Spleen (tissue), 11 donors: ENCODE data around the gene KREMEN2. TPM values are rescaled to one million over a fixed set of nuclear protein-coding genes. Genes with fewer than 3 reads are reported as not detected.

ENCODE experiments used
- DNase-seq: peaks from one replicate; pipeline ENCODE4 v3.0.0-alpha.2; 2020
- H3K27ac ChIP-seq, 8 donors: fragments of 200-600 bp; sonication (generic) in 7 of 8; 1 replicate in 4 of 8; 2 replicates in 4 of 8; pipeline versions ENCODE4 v1.5.0 to v1.8.0; 2016 to 2021; ENCODE audit warnings: inconsistent platforms in 4 of 8, mild to moderate bottlenecking in 4 of 8, moderate library complexity in 1 of 8
- H3K27me3 ChIP-seq, 7 donors: fragments of 200-600 bp; sonication (generic) in 6 of 7; replicated peaks in 1 of 7; 1 replicate in 4 of 7; 2 replicates in 3 of 7; pipeline versions ENCODE4 v1.5.0 to v1.8.0; 2016 to 2021; ENCODE audit warnings: inconsistent platforms in 3 of 7, mild to moderate bottlenecking in 1 of 7
- H3K36me3 ChIP-seq, 6 donors: fragments of 200-600 bp; sonication (generic) in 5 of 6; 1 replicate in 4 of 6; 2 replicates in 2 of 6; pipeline versions ENCODE4 v1.5.0 to v1.8.0; 2016 to 2021; ENCODE audit warnings: inconsistent platforms in 2 of 6
- H3K4me1 ChIP-seq, 6 donors: fragments of 200-600 bp; sonication (generic) in 5 of 6; 1 replicate in 3 of 6; 2 replicates in 3 of 6; pipeline versions ENCODE4 v1.5.0 to v1.8.0; 2016 to 2021; ENCODE audit warnings: inconsistent platforms in 3 of 6
- H3K4me3 ChIP-seq, 8 donors: fragments of 200-600 bp; sonication (generic) in 7 of 8; 1 replicate in 4 of 8; 2 replicates in 4 of 8; pipeline versions ENCODE4 v1.5.0 to v1.8.0; 2016 to 2021; ENCODE audit warnings: inconsistent platforms in 4 of 8, mild to moderate bottlenecking in 4 of 8, moderate library complexity in 2 of 8
- H3K9me3 ChIP-seq, 8 donors: fragments of 200-600 bp; sonication (generic) in 7 of 8; 1 replicate in 4 of 8; 2 replicates in 4 of 8; pipeline versions ENCODE4 v1.5.0 to v1.8.0; 2016 to 2021; ENCODE audit warnings: inconsistent platforms in 4 of 8
- POLR2A ChIP-seq, 3 donors: fragments of 450-650 bp; IDR thresholded peaks; one replicate each; pipeline ENCODE4 v1.5.1; 2017; ENCODE audit warnings: antibody characterized with exemption in 3 of 3, mild to moderate bottlenecking in 1 of 3
- POLR2AphosphoS5 ChIP-seq, 3 donors: sonication (generic); formaldehyde crosslinking; IDR thresholded peaks; one replicate each; pipeline ENCODE4 v1.5.1; 2017; ENCODE audit warnings: antibody characterized with exemption in 3 of 3
- WGBS, 5 donors: extraction: QIAGEN DNeasy Blood & Tissue Kit in 3 of 5; methylation state at CpG; one replicate each; pipeline versions ENCODE4 v1.1.5 to v1.1.7; 2013 to 2018; 5-methylcytosine and 5-hydroxymethylcytosine counted together
- intact Hi-C: fragments of 100-400 bp; cut with DNase I; formaldehyde crosslinking; loops from one replicate; pipeline ENCODE4 v1.15.0; 2023; ENCODE audit warnings: low total_unique reads
- polyA plus RNA-seq, 3 donors: library from polyadenylated mRNA; stranded (reverse); fragments of 200-250 nt; gene quantifications; one replicate each; pipeline ENCODE4 v1.2.1, GENCODE V29; 2013
- total RNA-seq, 7 donors: library from RNA; depleted of rRNA in 3 of 7; stranded (reverse); fragments of >200 nt in 3 of 7; fragmentation: NEBNext Ultra II Directional in 4 of 7; extraction: Animal tissue kit (Norgen Biotek cat#: 25700) in 4 of 7; gene quantifications; one replicate each; pipeline versions ENCODE4 v1.1.0 to v1.2.1, GENCODE V29; 2016 to 2021
- TF ChIP-seq, protein P1 (sequence below), 11 experiments: fragments of 200-600 bp in 7 of 11; fragments of 450-650 bp in 4 of 11; sonication (generic) in 4 of 11; IDR thresholded peaks in 8 of 11; conservative IDR thresholded peaks in 3 of 11; 1 replicate in 7 of 11; 2 replicates in 4 of 11; pipeline versions ENCODE4 v1.4.0 to v1.8.0; 2016 to 2021; ENCODE audit warnings: antibody characterized with exemption in 11 of 11, inconsistent platforms in 4 of 11, mild to moderate bottlenecking in 1 of 11
- donor health status: healthy with polysubstance abuse.
- donor health status: DM: no; HTN: no; CAD: no; lungs with moderate emphysema.
- donor health status: DM: no; HTN: no; CAD: no.
- donor health status: Bipolar disorder and iron deficiency.
- donor health status: healthy.
- donor health status: DM: no; HTN: no; CAD: no.
- donor health status: DM: yes; HTN: yes; CAD: no.

KREMEN2 gene
- total and polyA plus RNA-seq, 10 donors: 0.40 to 1.2 (median 0.42) TPM; not detected in 5

DNA sequence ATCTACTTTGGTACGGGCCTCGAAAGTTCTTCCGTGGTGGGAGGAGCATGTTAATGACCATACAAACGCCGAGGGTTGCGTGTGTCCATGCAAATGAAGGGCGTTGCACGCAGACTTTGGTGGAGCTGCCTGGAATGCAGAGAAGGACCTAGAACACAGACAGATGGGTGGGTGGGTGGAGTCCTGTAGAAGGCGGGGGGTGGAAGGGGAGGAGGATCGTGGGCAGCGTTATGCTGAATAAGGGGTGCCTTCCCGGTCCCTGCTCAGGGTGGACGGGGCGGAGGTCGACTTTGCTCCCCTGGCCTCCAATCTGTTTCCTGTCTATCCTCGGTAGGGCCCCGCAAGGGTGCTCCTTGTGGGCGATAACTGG is 4.3 kb downstream of the KREMEN2 start:
- H3K36me3 ChIP-seq: peaks cover 0 to 21% (median 0%) of the 10 kb centered on the region in 6 donors
- peak overlapping the region in 3 of 8 donors; percentile 46 to 79 (median 75) for H3K27ac ChIP-seq
- peaks cover 32 to 83% (median 74%) of the 10 kb centered on the region in 6 donors for H3K4me1 ChIP-seq
- 14 to 23% (median 16%) methylated on average over 18 of the region's 18 CpGs for WGBS, 5 donors
- intact Hi-C loops: no loop called here
- peaks cover 21 to 71% (median 53%) of the 10 kb centered on the region in 7 donors for H3K27me3 ChIP-seq
- no peaks in the 10 kb centered on the region for H3K9me3 ChIP-seq
- DNase-seq: no peak
- TF ChIP-seq POLR2A (IDR thresholded peaks at IDR 0.05) (no peak), POLR2AphosphoS5 (IDR thresholded peaks at IDR 0.05) (no peak)
- TF ChIP-seq, protein P1, sequence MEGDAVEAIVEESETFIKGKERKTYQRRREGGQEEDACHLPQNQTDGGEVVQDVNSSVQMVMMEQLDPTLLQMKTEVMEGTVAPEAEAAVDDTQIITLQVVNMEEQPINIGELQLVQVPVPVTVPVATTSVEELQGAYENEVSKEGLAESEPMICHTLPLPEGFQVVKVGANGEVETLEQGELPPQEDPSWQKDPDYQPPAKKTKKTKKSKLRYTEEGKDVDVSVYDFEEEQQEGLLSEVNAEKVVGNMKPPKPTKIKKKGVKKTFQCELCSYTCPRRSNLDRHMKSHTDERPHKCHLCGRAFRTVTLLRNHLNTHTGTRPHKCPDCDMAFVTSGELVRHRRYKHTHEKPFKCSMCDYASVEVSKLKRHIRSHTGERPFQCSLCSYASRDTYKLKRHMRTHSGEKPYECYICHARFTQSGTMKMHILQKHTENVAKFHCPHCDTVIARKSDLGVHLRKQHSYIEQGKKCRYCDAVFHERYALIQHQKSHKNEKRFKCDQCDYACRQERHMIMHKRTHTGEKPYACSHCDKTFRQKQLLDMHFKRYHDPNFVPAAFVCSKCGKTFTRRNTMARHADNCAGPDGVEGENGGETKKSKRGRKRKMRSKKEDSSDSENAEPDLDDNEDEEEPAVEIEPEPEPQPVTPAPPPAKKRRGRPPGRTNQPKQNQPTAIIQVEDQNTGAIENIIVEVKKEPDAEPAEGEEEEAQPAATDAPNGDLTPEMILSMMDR (IDR thresholded peaks at IDR 0.05 in 8 of 11, conservative IDR thresholded peaks at IDR 0.05 in 3 of 11): no peak
- H3K4me3 ChIP-seq: peak overlapping the region in 7 of 8 donors; percentile 74 to 95 (median 82)

DNA sequence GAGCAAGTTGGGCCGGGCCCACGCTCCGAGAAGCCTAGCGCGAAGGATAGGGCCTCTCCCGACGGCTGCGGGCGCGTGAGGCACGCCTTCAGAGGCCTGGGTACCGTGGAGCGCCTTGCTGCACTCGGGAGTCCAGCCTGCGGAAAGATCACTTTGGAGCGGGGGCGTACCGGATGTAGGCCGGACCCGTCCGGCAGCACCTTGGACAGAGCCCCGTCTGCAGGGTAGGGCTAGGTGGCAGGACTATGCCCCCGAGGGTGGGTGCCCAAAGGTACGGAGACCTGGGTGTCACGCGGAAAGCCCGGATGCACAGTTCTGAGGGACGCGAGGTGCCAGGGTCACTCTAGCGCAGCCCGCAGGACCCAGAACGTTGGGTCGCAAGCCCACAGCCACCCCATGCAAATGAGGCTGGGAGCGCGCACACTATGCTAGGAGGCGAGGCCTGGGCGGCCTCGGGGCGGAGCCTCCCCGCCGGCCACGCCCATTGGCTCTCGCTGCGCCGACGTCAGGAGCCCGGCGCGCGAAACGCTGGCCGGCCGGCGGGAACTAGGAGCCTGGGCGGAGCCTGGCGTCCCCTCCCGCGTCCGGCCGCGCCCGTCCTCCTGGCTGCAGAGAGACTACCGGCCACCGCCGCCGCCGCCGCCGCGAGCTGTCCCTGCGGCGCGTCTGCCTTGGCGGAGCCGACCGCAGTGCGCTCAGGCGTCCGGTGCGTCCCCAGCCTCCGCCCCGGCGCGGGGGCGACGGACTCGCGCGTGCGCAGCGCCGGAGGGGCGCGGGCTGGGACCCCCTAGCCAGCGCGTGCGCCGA is 4.9 kb downstream of the KREMEN2 start, which contains the start of gene PAQR4:
TSS of gene PAQR4 (plus strand) at position 611 of the 807 bp plus-strand sequence. CDS start 327 bp downstream, outside the sequence.
- H3K27me3 ChIP-seq: peaks cover 19 to 65% (median 47%) of the 10 kb centered on the region in 7 donors
- TF ChIP-seq, protein P1 (IDR thresholded peaks at IDR 0.05 in 8 of 11, conservative IDR thresholded peaks at IDR 0.05 in 3 of 11): peak in 2 of 11 experiments; percentile 24 to 44
- TF ChIP-seq POLR2AphosphoS5 (IDR thresholded peaks at IDR 0.05) (peak in 2 of 3 donors; percentile 65 to 75), POLR2A (IDR thresholded peaks at IDR 0.05) (no peak)
- H3K4me3 ChIP-seq: peak within 1 kb of the TSS; percentile 53 to 95 (median 81)
- intact Hi-C loops: no loop called here
- DNase-seq: peak; percentile 96
- no peaks in the 10 kb centered on the region for H3K9me3 ChIP-seq
- H3K27ac ChIP-seq: peak within 1 kb of the TSS in 4 of 8 donors; percentile 56 to 79 (median 74)
- 1 to 6% (median 1%) methylated on average over 28 to 98 of the region's 98 CpGs for WGBS, 5 donors
- H3K4me1 ChIP-seq: peaks cover 26 to 77% (median 68%) of the 10 kb centered on the region in 6 donors
- H3K36me3 ChIP-seq: peaks cover 0 to 26% (median 0%) of the 10 kb centered on the region in 6 donors

DNA sequence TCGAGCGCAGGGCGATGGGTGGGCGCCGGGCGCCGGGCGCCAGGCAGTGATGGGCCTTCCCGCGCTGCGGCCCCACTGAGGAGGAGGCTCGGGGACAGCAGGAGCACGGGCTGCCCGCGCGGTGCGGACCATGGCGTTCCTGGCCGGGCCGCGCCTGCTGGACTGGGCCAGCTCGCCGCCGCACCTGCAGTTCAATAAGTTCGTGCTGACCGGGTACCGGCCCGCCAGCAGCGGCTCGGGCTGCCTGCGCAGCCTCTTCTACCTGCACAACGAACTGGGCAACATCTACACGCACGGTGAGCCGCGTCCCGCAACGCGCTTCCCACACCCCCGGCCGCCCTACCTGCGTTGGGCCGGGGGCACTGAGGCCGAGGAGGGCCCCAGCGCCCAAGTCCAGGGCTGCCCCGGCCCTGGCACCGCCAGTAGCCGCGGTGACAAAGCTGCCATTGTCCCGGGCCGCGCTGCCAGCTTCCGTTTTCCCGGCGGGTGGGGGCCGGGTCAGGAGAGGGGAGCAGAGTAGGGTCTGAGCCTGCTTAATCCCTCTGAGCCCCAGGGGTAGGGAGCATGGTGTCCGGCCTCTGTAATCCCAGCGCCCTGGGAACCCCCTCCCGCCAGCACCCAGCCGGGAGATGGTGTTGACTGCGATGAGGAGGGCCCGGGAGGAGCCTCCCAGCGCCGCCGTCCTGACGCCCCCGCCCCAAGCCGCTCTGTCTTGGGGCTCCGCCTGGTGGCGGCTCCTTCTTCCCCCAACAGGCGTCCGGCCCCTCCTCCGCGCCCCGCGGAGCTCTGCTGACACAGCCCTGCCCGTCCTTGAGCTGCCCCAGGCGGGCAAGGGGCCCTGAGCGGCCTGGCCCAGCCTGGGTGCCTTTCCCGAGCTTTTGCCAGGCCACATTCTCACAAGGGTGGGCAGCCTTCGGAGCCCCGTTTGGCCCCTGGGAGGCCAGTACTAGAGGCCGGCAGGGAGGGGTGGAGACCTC is 5.8 kb downstream of the KREMEN2 start:
- intact Hi-C loops: no loop called here
- Histone ChIP-seq H3K4me1 (peaks cover 17 to 68% (median 59%) of the 10 kb centered on the region in 6 donors), H3K4me3 (peak overlapping the region; percentile 53 to 95 (median 81)), H3K27ac (peak overlapping the region in 4 of 8 donors; percentile 56 to 79 (median 74)), H3K9me3 (no peaks in the 10 kb centered on the region), H3K27me3 (peaks cover 12 to 56% (median 38%) of the 10 kb centered on the region in 7 donors), H3K36me3 (peaks cover 0 to 35% (median 0%) of the 10 kb centered on the region in 6 donors)
- DNase-seq: peak; percentile 92
- TF ChIP-seq POLR2AphosphoS5 (IDR thresholded peaks at IDR 0.05): peak in 2 of 3 donors; percentile 39 to 68
- TF ChIP-seq, protein P1 (IDR thresholded peaks at IDR 0.05 in 8 of 11, conservative IDR thresholded peaks at IDR 0.05 in 3 of 11): peak in 8 of 11 experiments; percentile 18 to 67 (median 56)
- no peak for TF ChIP-seq POLR2A (IDR thresholded peaks at IDR 0.05)
- 1 to 6% (median 2%) methylated on average over 8 to 83 of the region's 83 CpGs for WGBS, 5 donors
